ENCODE results near the gene HECW1.
"Not testable (repeated sequence)": the region's sequence is repeated elsewhere in the genome, so short reads cannot be mapped to it uniquely, and the experiment has no call there.

Gene HECW1

GRCh38 chr7:43559171-43559945 is 446.9 kb downstream of the HECW1 start:
- Mint-ChIP-seq H3K36me3 (no peaks in the 10 kb centered on the region), H3K27me3 (peaks cover 12% of the 10 kb centered on the region), H3K9me3 (no peaks in the 10 kb centered on the region), H3K4me3 (no peak overlapping the region), H3K4me1 (no peaks in the 10 kb centered on the region), H3K27ac (no peak overlapping the region)
- DNase-seq (ENCODE audit: low spot score in 2 of 2) (no peak), ATAC-seq (ENCODE audit: low read depth) (no peak)

DNA sequence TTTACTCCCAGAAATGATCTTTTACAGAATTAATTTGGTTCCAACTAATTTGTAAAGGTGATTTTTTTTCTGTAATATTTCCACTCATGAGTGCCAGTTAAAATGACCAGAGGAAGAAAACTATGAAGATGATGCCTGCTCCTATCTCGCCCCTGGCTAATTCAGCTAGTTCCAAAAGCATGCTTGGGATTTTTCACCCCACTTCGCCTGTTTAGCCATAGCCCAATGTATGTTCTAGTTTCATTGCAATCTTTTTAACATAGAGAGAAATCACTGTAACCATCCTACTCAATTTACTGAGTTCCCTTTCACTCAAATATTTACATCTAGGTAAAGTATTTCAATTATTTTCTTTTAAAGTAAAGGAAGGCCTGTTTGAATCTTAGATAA is 447.5 kb downstream of the HECW1 start:
- no peak for ATAC-seq (ENCODE audit: low read depth)
- Mint-ChIP-seq H3K9me3 (no peaks in the 10 kb centered on the region), H3K4me1 (no peaks in the 10 kb centered on the region), H3K27me3 (peaks cover 12% of the 10 kb centered on the region), H3K36me3 (no peaks in the 10 kb centered on the region), H3K27ac (no peak overlapping the region), H3K4me3 (no peak overlapping the region)
- DNase-seq (ENCODE audit: low spot score in 2 of 2), result no peak

DNA sequence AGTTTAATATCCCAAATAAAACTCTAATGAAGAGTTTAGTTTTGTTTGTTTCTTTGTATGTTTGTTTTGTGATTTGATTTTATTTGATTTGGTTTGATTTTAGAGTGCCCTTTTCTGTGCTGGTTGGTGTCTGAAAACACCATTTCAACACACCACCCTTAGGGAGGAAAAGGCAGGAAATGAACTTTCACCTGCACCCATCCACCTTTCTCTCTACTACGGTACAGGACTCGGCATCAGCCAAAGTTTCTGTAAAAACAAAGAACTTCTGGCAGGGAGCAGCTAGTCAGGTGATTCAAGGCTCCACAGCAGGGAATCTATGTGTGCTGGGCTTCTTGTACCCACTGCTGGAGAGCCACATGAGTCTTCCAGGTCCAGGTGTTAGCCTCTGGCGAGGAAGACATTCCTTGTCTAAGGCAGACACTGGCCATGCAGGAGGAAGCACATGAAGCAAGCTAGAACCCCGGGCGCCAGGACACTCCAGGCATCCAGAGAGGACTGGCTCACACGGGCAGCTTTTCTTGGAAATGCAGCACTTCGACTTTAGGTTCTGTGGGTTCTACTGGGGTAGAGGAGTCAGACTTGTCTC is 448.4 kb downstream of the HECW1 start:
- no peaks in the 10 kb centered on the region for H3K4me1 Mint-ChIP-seq
- DNase-seq (ENCODE audit: low spot score in 2 of 2), result no peak
- no peaks in the 10 kb centered on the region for H3K9me3 Mint-ChIP-seq
- H3K36me3 Mint-ChIP-seq, result no peaks in the 10 kb centered on the region
- no peak overlapping the region for H3K27ac Mint-ChIP-seq
- no peak for ATAC-seq (ENCODE audit: low read depth)
- no peak overlapping the region for H3K4me3 Mint-ChIP-seq
- peaks cover 12% of the 10 kb centered on the region for H3K27me3 Mint-ChIP-seq

GRCh38 chr7:43562383-43562782 is 449.9 kb downstream of the HECW1 start:
- no peak overlapping the region for H3K27ac Mint-ChIP-seq
- H3K4me1 Mint-ChIP-seq, result no peaks in the 10 kb centered on the region
- no peak for ATAC-seq (ENCODE audit: low read depth)
- H3K4me3 Mint-ChIP-seq, result no peak overlapping the region
- no peaks in the 10 kb centered on the region for H3K9me3 Mint-ChIP-seq
- no peaks in the 10 kb centered on the region for H3K36me3 Mint-ChIP-seq
- DNase-seq (ENCODE audit: low spot score in 2 of 2), result no peak
- peaks cover 9% of the 10 kb centered on the region for H3K27me3 Mint-ChIP-seq

- Mint-ChIP-seq H3K4me3 (no peak overlapping the region), H3K27me3 (peaks cover 9% of the 10 kb centered on the region), H3K27ac (no peak overlapping the region), H3K4me1 (peaks cover 3% of the 10 kb centered on the region), H3K9me3 (no peaks in the 10 kb centered on the region), H3K36me3 (no peaks in the 10 kb centered on the region)
- DNase-seq (ENCODE audit: low spot score in 2 of 2) (no peak), ATAC-seq (ENCODE audit: low read depth) (no peak)
These were observed 453.3 kb downstream of the HECW1 start for GRCh38 chr7:43565786-43566185.

- Mint-ChIP-seq H3K4me3 (no peak overlapping the region), H3K9me3 (no peaks in the 10 kb centered on the region), H3K27ac (no peak overlapping the region), H3K4me1 (peaks cover 3% of the 10 kb centered on the region), H3K36me3 (no peaks in the 10 kb centered on the region), H3K27me3 (peaks cover 3% of the 10 kb centered on the region)
- ATAC-seq (ENCODE audit: low read depth) (no peak), DNase-seq (ENCODE audit: low spot score in 2 of 2) (no peak)
These were observed 456.1 kb downstream of the HECW1 start for GRCh38 chr7:43568529-43568928.

DNA sequence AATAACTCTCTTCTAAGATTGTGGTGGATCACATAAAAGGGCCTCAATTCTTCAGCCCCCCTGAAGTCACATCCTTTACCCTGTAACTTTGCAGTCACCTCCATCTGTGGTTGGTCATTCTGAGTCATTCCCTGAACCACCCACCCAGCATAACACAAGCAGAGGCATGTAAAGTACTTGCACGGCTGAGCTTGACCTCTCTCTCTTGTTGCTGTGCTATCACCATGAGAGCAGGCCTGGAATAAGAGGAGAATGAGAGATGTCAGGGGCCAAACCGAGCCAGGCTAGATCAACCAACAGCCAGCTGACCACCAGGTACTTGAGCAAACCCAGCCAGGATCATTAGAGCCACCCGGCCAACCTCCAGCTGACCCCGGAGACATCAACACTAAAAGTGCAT is 457.0 kb downstream of the HECW1 start:
- H3K4me1 Mint-ChIP-seq, result peaks cover 3% of the 10 kb centered on the region
- H3K9me3 Mint-ChIP-seq, result no peaks in the 10 kb centered on the region
- no peak overlapping the region for H3K27ac Mint-ChIP-seq
- no peak overlapping the region for H3K4me3 Mint-ChIP-seq
- ATAC-seq (ENCODE audit: low read depth) (no peak), DNase-seq (ENCODE audit: low spot score in 2 of 2) (no peak)
- no peaks in the 10 kb centered on the region for H3K36me3 Mint-ChIP-seq
- H3K27me3 Mint-ChIP-seq, result peaks cover 2% of the 10 kb centered on the region

DNA sequence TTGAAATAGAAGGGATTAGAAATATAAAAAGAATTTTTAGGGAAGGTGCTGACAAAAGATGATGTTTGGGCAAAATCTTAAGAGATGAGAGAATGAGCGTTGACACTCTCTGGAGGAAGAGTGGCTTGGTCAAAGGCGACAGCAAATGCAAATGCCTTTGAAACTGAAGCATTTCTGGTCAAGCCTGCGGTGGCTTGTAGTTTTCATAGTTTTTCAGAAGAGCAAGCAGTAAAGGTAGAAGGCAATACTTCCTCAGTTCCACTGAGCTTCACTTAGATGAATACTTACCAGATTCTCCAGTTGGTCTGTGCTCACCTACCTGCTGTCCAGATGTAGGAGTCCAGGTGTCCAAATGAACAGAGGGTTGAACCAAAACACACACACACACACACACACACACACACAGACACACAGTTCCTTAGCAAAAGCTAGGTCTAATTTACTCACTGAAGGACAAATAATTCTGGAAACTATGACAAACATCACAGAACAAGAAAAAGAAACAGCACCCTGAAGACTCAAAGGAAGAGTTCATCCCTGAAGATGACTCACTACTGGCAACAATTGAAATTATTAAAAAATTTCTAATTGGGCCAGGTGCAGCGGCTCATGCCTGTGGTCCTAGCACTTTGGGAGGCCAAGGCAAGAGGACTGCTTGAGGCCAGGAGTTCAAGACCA is 458.4 kb downstream of the HECW1 start:
- H3K36me3 Mint-ChIP-seq, result no peaks in the 10 kb centered on the region
- peaks cover 3% of the 10 kb centered on the region for H3K4me1 Mint-ChIP-seq
- ATAC-seq (ENCODE audit: low read depth), result no peak
- H3K27ac Mint-ChIP-seq, result no peak overlapping the region
- no peaks in the 10 kb centered on the region for H3K9me3 Mint-ChIP-seq
- H3K4me3 Mint-ChIP-seq, result no peak overlapping the region
- no peaks in the 10 kb centered on the region for H3K27me3 Mint-ChIP-seq
- no peak for DNase-seq (ENCODE audit: low spot score in 2 of 2)

- Mint-ChIP-seq H3K27ac (no peak overlapping the region), H3K4me3 (no peak overlapping the region), H3K27me3 (no peaks in the 10 kb centered on the region), H3K36me3 (no peaks in the 10 kb centered on the region), H3K4me1 (peaks cover 3% of the 10 kb centered on the region), H3K9me3 (no peaks in the 10 kb centered on the region)
- no peak for ATAC-seq (ENCODE audit: low read depth)
- DNase-seq (ENCODE audit: low spot score in 2 of 2), result no peak
These were observed 460.1 kb downstream of the HECW1 start for GRCh38 chr7:43572516-43573049.

DNA sequence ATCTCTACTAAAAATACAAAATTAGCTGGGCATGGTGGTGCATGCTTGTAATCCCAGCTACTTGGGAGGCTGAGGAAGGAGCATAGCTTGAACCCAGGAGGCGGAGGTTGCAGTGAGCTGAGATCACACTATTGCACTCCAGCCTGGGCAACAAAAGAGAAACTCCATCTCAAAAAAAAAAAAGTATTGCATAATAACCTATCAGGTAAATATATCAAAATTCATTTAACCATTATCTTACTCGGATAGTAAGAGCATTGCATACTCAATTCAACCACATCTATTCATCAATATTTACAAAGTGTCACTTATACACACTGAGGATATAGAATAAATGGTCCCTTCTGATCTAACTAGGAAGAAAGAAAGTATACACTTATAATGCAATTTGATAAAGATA is 461.4 kb downstream of the HECW1 start:
- not testable (repeated sequence) for H3K4me1 Mint-ChIP-seq; H3K4me3 Mint-ChIP-seq; H3K36me3 Mint-ChIP-seq; H3K9me3 Mint-ChIP-seq; ATAC-seq (ENCODE audit: low read depth); DNase-seq (ENCODE audit: low spot score in 2 of 2); H3K27me3 Mint-ChIP-seq; H3K27ac Mint-ChIP-seq

GRCh38 chr7:43575506-43575905 is 463.1 kb downstream of the HECW1 start:
- H3K9me3 Mint-ChIP-seq, result no peaks in the 10 kb centered on the region
- no peaks in the 10 kb centered on the region for H3K27me3 Mint-ChIP-seq
- DNase-seq (ENCODE audit: low spot score in 2 of 2) (no peak), ATAC-seq (ENCODE audit: low read depth) (no peak)
- no peak overlapping the region for H3K27ac Mint-ChIP-seq
- H3K36me3 Mint-ChIP-seq, result no peaks in the 10 kb centered on the region
- peaks cover under 1% of the 10 kb centered on the region for H3K4me1 Mint-ChIP-seq
- H3K4me3 Mint-ChIP-seq, result no peak overlapping the region

DNA sequence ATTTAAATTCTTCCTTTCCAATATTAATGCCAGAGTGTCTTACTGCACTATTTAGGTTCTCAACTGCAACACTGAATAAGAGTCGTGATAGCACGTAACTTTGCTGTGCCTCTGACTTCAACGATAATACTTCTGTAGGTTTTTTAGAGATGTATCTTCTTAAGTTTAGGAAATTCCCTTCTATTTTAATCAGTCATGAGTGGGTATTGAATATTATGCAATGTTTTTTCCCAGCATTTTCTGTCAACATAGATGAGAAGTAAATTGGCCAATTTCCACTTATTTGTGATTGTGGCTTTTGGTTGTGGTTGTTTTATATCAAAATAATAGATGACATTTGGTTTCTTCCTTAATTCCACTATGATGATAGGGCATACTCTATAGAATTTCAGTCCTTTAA is 463.8 kb downstream of the HECW1 start:
- no peak for DNase-seq (ENCODE audit: low spot score in 2 of 2)
- Mint-ChIP-seq H3K36me3 (no peaks in the 10 kb centered on the region), H3K9me3 (no peaks in the 10 kb centered on the region), H3K27me3 (no peaks in the 10 kb centered on the region), H3K4me1 (no peaks in the 10 kb centered on the region), H3K27ac (no peak overlapping the region), H3K4me3 (no peak overlapping the region)
- no peak for ATAC-seq (ENCODE audit: low read depth)

DNA sequence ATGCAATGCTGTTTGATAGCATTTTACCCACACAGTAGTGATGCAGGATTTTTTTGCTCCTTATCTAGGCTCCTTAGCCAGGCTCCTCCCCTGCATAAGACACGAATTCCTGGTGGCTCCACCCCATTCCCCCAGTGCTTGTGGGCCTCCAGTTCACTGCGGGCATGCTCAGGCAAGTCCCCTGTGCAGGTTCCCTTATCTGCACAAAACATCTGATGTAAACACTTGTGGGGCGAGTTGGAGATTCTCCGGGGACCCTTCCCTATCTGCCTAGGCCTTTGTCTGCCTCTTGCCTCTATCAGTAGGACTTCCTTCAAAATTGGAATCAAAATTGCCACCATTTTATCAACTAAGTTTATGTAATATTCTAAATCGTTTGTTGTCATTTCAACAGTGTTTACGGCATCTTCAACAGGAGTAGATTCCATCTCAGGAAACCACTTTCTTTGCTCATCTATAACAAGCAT is 465.1 kb downstream of the HECW1 start:
- Mint-ChIP-seq H3K27ac (no peak overlapping the region), H3K9me3 (no peaks in the 10 kb centered on the region), H3K4me3 (no peak overlapping the region), H3K27me3 (peaks cover 3% of the 10 kb centered on the region), H3K4me1 (peaks cover 7% of the 10 kb centered on the region), H3K36me3 (no peaks in the 10 kb centered on the region)
- ATAC-seq (ENCODE audit: low read depth) (no peak), DNase-seq (ENCODE audit: low spot score in 2 of 2) (no peak)

All from memory B cell (primary cell).